MM.1S (cell line): ENCODE data around the gene PDE6A.

ENCODE experiments used
- DNase-seq: peaks from one replicate; pipeline ENCODE4 v3.0.0-alpha.2; 2015
- H2AFZ ChIP-seq: fragments of 300-600 bp; sonication (generic); 2 replicates; pipeline ENCODE4 v1.6.0; 2016; ENCODE audit warnings: antibody characterized with exemption, low read length
- H3F3A ChIP-seq: fragments of 300-600 bp; sonication (generic); 2 replicates; pipeline ENCODE4 v1.6.1; 2016; ENCODE audit warnings: mild to moderate bottlenecking, antibody characterized with exemption, low read length, moderate library complexity, mixed read lengths; ENCODE audit not compliant: insufficient read depth
- H3K27ac ChIP-seq: fragments of 300-600 bp; sonication (generic); 2 replicates; pipeline ENCODE4 v1.5.1; 2016; ENCODE audit warnings: mild to moderate bottlenecking, low read length
- H3K27me3 ChIP-seq: fragments of 300-600 bp; sonication (generic); replicated peaks from 2 replicates; pipeline ENCODE4 v1.6.0; 2016; ENCODE audit warnings: low read length; ENCODE audit not compliant: insufficient read depth
- H3K36me3 ChIP-seq: fragments of 300-600 bp; sonication (generic); replicated peaks from 2 replicates; pipeline ENCODE4 v1.6.1; 2016; ENCODE audit warnings: mild to moderate bottlenecking, low read length, mixed read lengths; ENCODE audit not compliant: insufficient read depth
- H3K4me1 ChIP-seq: fragments of 300-600 bp; sonication (generic); 2 replicates; pipeline ENCODE4 v1.6.1; 2016; ENCODE audit warnings: low read length, mixed read lengths
- H3K4me2 ChIP-seq: fragments of 300-600 bp; sonication (generic); 2 replicates; pipeline ENCODE4 v1.6.0; 2016; ENCODE audit warnings: low read depth, low read length
- H3K4me3 ChIP-seq: fragments of 300-600 bp; sonication (generic); 2 replicates; pipeline ENCODE4 v1.5.1; 2016; ENCODE audit warnings: low read length, mixed read lengths
- H3K79me2 ChIP-seq: fragments of 300-600 bp; sonication (generic); 2 replicates; pipeline ENCODE4 v1.6.1; 2016; ENCODE audit warnings: mixed run types, low read length, mixed read lengths
- H3K9ac ChIP-seq: fragments of 300-600 bp; sonication (generic); 2 replicates; pipeline ENCODE4 v1.6.1; 2016; ENCODE audit warnings: low read length, mixed read lengths
- H3K9me2 ChIP-seq: fragments of 300-600 bp; sonication (generic); replicated peaks from 2 replicates; pipeline ENCODE4 v1.6.1; 2016; ENCODE audit warnings: mild to moderate bottlenecking, low read length, mixed read lengths; ENCODE audit not compliant: insufficient read depth
- H3K9me3 ChIP-seq: fragments of 300-600 bp; sonication (generic); replicated peaks from 2 replicates; pipeline ENCODE4 v1.6.1; 2016; ENCODE audit warnings: mild to moderate bottlenecking, low read length, mixed read lengths; ENCODE audit not compliant: insufficient read depth
- H4K20me1 ChIP-seq: fragments of 300-600 bp; sonication (generic); 2 replicates; pipeline ENCODE4 v1.6.1; 2016; ENCODE audit warnings: mild to moderate bottlenecking, low read length, moderate library complexity, mixed read lengths; ENCODE audit not compliant: insufficient read depth
- CTCF ChIP-seq: fragments of 300-600 bp; sonication (generic); IDR thresholded peaks from 2 replicates; pipeline ENCODE4 v1.5.1; 2016; ENCODE audit warnings: antibody characterized with exemption, low read length, mixed read lengths
- EZH2 ChIP-seq: fragments of 300-600 bp; sonication (generic); optimal IDR thresholded peaks from 2 replicates; pipeline ENCODE3; 2017; ENCODE audit warnings: low read depth, mild to moderate bottlenecking, antibody characterized with exemption, low read length, mixed read lengths
- EZH2phosphoT487 ChIP-seq: fragments of 300-600 bp; sonication (generic); IDR thresholded peaks from 2 replicates; pipeline ENCODE4 v1.6.1; 2018; ENCODE audit warnings: antibody characterized with exemption, low read length

Gene PDE6A

GRCh38 chr5:149921597-149921996 is 23.0 kb downstream of the PDE6A start:
- H2AFZ ChIP-seq: no peak overlapping the region
- H3K27me3 ChIP-seq: no peaks in the 10 kb centered on the region
- no peaks in the 10 kb centered on the region for H3K9me3 ChIP-seq
- no peaks in the 10 kb centered on the region for H4K20me1 ChIP-seq
- no peak overlapping the region for H3K27ac ChIP-seq
- no peak overlapping the region for H3K4me3 ChIP-seq
- no peaks in the 10 kb centered on the region for H3F3A ChIP-seq
- no peak overlapping the region for H3K9ac ChIP-seq
- H3K9me2 ChIP-seq: no peaks in the 10 kb centered on the region
- H3K4me1 ChIP-seq: peaks cover 4% of the 10 kb centered on the region; the same call in 1 of the 2 replicates
- TF ChIP-seq EZH2 (no peak), CTCF (no peak), EZH2phosphoT487 (no peak)
- H3K79me2 ChIP-seq: no peaks in the 10 kb centered on the region
- DNase-seq: no peak
- H3K4me2 ChIP-seq: no peak overlapping the region
- H3K36me3 ChIP-seq: no peaks in the 10 kb centered on the region

- TF ChIP-seq EZH2: no peak
- TF ChIP-seq CTCF: no peak
- TF ChIP-seq EZH2phosphoT487: no peak
- Histone ChIP-seq H3F3A (no peaks in the 10 kb centered on the region), H3K4me2 (no peak overlapping the region), H3K4me1 (0 out of 2 replicates have a peak, but pooled peaks cover 3% of the 10 kb centered on the region), H3K79me2 (no peaks in the 10 kb centered on the region), H3K36me3 (no peaks in the 10 kb centered on the region), H3K27me3 (no peaks in the 10 kb centered on the region), H3K9me2 (no peaks in the 10 kb centered on the region), H3K27ac (no peak overlapping the region), H3K4me3 (no peak overlapping the region), H4K20me1 (no peaks in the 10 kb centered on the region), H2AFZ (no peak overlapping the region), H3K9me3 (no peaks in the 10 kb centered on the region), H3K9ac (no peak overlapping the region)
- DNase-seq: no peak
Observed at GRCh38 chr5:149917073-149917676, 27.4 kb downstream of the PDE6A start.

- Histone ChIP-seq H3K9me3 (no peaks in the 10 kb centered on the region), H3F3A (no peaks in the 10 kb centered on the region), H3K4me3 (no peak overlapping the region), H3K27ac (no peak overlapping the region), H3K4me2 (no peak overlapping the region), H4K20me1 (no peaks in the 10 kb centered on the region), H3K36me3 (no peaks in the 10 kb centered on the region), H3K27me3 (no peaks in the 10 kb centered on the region), H3K79me2 (no peaks in the 10 kb centered on the region), H3K9me2 (no peaks in the 10 kb centered on the region), H2AFZ (no peak overlapping the region), H3K9ac (no peak overlapping the region), H3K4me1 (0 out of 2 replicates have a peak, but pooled peaks cover 3% of the 10 kb centered on the region)
- DNase-seq: no peak
- TF ChIP-seq EZH2 (no peak), EZH2phosphoT487 (no peak), CTCF (no peak)
Observed at GRCh38 chr5:149916334-149917072, 28.1 kb downstream of the PDE6A start.
